Measurements from ENCODE around the gene BEND6.

Gene BEND6

DNA sequence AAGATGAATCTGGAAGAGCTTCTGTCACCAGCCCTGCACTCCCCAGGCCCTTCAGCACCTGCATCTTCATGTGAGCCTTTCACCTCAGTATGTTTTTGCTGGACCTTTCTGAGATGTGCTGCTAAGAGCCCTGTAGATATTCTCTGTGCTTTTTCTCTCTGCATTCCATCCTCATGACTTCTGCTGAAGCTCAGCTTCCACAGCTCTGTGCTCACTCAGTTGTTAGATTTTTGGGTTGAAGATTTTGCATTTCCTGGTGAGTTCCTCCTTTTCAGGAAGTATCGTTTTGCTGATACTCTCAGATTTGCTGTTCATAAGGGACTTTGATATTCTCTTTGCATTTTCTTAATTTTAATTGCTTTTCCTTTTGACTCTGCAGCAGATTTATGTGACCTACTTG lies 109.9 kb downstream of the BEND6 start:
- in situ Hi-C loops (cut with HindIII; ENCODE audit: low pct_ligation_motif_present, low pct_unique_long_range_greater_than_20kb, low sequenced_read_pairs) = no loop called here
- no peak for DNase-seq

GRCh38 chr6:57068061-57068460 lies 113.2 kb downstream of the BEND6 start:
- DNase-seq = no peak
- in situ Hi-C loops (cut with HindIII; ENCODE audit: low pct_ligation_motif_present, low pct_unique_long_range_greater_than_20kb, low sequenced_read_pairs) = no loop called here

- in situ Hi-C loops (cut with HindIII; ENCODE audit: low pct_ligation_motif_present, low pct_unique_long_range_greater_than_20kb, low sequenced_read_pairs) = no loop called here
- no peak for DNase-seq
These were observed 114.3 kb downstream of the BEND6 start for GRCh38 chr6:57069228-57069627.

DNA sequence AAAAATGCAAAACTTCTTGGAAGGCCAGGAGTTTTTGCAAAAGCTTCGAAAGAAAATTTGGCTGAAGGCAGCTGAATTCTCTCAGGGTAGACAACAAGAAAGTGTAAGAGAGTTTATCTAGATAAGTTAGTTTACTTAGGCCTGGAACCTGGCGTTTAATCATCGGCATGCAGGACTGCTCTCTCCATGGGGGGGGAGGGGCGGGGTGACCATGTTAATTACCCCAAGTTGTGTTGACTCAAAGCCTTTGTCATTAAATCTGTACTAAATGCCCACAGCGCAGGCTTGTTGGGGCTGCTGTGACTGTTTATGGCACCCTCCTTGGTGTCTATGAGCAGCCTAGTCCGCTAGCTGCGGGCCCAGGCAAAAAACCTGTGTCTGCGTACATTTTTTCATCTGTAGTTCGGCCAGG lies 115.0 kb downstream of the BEND6 start:
- in situ Hi-C loops (cut with HindIII; ENCODE audit: low pct_ligation_motif_present, low pct_unique_long_range_greater_than_20kb, low sequenced_read_pairs) = no loop called here
- DNase-seq = no peak

GRCh38 chr6:57072108-57072507 lies 117.2 kb downstream of the BEND6 start:
- in situ Hi-C loops (cut with HindIII; ENCODE audit: low pct_ligation_motif_present, low pct_unique_long_range_greater_than_20kb, low sequenced_read_pairs) = no loop called here
- no peak for DNase-seq

DNA sequence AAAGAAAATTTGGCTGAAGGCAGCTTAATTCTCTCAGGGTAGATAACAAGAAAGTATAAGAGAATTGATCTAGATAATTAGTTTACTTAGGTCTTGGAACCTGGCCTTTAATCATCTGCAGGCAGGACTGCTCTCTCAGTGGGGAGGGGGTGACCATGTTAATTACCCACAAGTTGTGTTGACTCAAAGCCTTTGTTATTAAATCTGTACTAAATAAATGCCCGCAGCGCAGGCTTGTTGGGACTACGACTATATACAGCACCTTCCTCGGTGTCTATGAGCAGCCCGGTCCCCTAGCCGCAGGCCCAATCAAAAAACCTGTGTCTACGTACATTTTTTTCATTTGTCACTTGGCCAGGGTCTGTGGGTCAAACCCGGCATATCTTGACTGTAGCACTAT lies 119.5 kb downstream of the BEND6 start:
- DNase-seq = no peak
- in situ Hi-C loops (cut with HindIII; ENCODE audit: low pct_ligation_motif_present, low pct_unique_long_range_greater_than_20kb, low sequenced_read_pairs) = no loop called here

GRCh38 chr6:57075092-57075491 lies 120.2 kb downstream of the BEND6 start:
- DNase-seq = no peak
- in situ Hi-C loops (cut with HindIII; ENCODE audit: low pct_ligation_motif_present, low pct_unique_long_range_greater_than_20kb, low sequenced_read_pairs) = no loop called here

All from ACHN (cell line).